Measurements from ENCODE around the gene LALBA.
"Not testable (repeated sequence)": the region's sequence is repeated elsewhere in the genome, so short reads cannot be mapped to it uniquely, and the experiment has no call there.

LALBA gene

GRCh38 chr12:48527891-48528670, 41.8 kb downstream of the LALBA start:
- DNase-seq (ENCODE audit: low read depth): no peak

DNA sequence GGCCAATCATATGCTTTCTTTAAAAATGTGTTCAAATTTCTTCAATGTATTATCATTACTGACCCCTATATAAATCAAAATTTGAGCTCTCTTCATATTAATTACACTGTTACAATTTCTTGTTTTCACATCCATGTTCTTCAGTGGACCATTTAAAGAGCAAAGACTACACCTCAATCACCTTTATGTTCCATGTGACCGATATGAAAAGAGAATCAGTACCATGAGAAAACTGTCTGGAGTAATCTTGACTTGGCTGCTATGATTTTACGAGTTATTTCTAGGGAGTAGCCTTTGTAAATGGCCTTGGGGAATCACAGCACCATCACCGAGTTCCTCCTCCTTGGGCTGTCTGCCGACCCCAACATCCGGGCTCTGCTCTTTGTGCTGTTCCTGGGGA, 44.5 kb downstream of the LALBA start, which contains the start of gene OR8S1:
Gene OR8S1, plus strand, starts transcription at position 301 of the 400 bp plus-strand sequence. Its CDS starts 0 bp downstream, at position 301.
- no peak for DNase-seq (ENCODE audit: low read depth)

- not testable (repeated sequence) for DNase-seq (ENCODE audit: low read depth)
Measured at GRCh38 chr12:48520381-48520780, 49.5 kb downstream of the LALBA start.
